ENCODE measurements around the gene TNFSF15. TPM values are rescaled to one million over a fixed set of nuclear protein-coding genes. Genes with fewer than 3 reads are reported as not detected.

Gene TNFSF15
- total and polyA plus RNA-seq, 2 experiments from 2014 or later, result 0.06 to 0.07 TPM

DNA sequence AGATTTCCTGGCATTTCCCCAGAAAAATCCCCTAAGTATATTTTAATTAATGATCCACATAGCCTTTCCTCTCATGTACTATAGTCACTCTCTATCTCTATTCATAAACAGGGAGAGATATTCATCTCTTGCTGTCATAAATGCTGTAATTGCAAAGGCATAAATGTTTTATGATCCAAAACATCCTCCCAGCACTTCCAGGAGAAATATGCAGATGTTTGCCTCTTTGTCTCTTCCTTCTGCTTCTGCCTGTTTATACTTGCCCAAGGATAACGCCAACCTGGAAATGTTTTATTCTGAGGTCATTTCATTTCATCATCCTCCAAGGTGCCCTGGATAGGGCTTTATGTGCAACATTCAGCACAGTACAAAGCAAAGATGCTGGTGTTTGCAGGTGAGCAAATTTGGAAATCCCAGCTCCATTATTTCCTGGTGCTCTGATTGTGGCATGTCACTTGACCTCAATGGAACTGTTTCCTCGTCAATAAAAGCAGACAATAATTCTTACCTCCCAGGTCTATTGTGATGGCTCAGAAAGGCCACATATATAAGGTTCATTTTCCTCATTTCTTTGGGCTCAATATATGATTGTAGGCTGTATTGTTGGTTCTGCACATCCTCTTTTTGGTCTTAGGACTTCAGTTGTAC is 6.9 kb downstream of the TNFSF15 start:
- Histone ChIP-seq H3K4me3 (no peak overlapping the region), H3K36me3 (ENCODE audit: insufficient read depth) (no peaks in the 10 kb centered on the region), H3K4me1 (ENCODE audit: insufficient read depth) (peaks cover 10% of the 10 kb centered on the region), H3F3A (replicated peaks; ENCODE audit: low read depth) (no peaks in the 10 kb centered on the region), H3K27me3 (ENCODE audit: insufficient read depth) (no peaks in the 10 kb centered on the region), H4K20me1 (replicated peaks; ENCODE audit: insufficient read depth) (no peaks in the 10 kb centered on the region), H3K79me2 (replicated peaks; ENCODE audit: insufficient read depth) (no peaks in the 10 kb centered on the region), H3K4me2 (no peak overlapping the region), H3K27ac (ENCODE audit: low read depth) (no peak overlapping the region), H2AFZ (no peak overlapping the region; the same call in 1 of the 2 replicates), H3K9me2 (ENCODE audit: insufficient read depth) (peaks cover 5% of the 10 kb centered on the region; the same call in 1 of the 2 replicates)
- TF ChIP-seq ZNF331 (CRISPR knock-in tag; IDR thresholded peaks at IDR 0.05; ENCODE audit: low read depth) (no peak), EZH2phosphoT487 (IDR thresholded peaks at IDR 0.05; ENCODE audit: unreplicated experiment) (no peak), REST (IDR thresholded peaks at IDR 0.05; ENCODE audit: unreplicated experiment) (no peak), POLR2AphosphoS5 (IDR thresholded peaks at IDR 0.05; ENCODE audit: low read depth) (no peak), ZNF462 (CRISPR knock-in tag; IDR thresholded peaks at IDR 0.05) (no peak), JUNB (IDR thresholded peaks at IDR 0.05; ENCODE audit: unreplicated experiment) (no peak), ZNF114 (CRISPR knock-in tag; IDR thresholded peaks at IDR 0.05) (no peak), CTCF (conservative IDR thresholded peaks at IDR 0.05; ENCODE audit: low read depth in 2 of 2) (no peak), CREB1 (CRISPR knock-in tag; IDR thresholded peaks at IDR 0.05; ENCODE audit: low read depth) (no peak), EZH2 (IDR thresholded peaks at IDR 0.05; ENCODE audit: low read depth, unreplicated experiment) (no peak), STAT1 (IDR thresholded peaks at IDR 0.05; ENCODE audit: unreplicated experiment) (no peak), NANOG (IDR thresholded peaks at IDR 0.05; ENCODE audit: borderline replicate concordance) (no peak)
- TF ChIP-seq, protein P1, sequence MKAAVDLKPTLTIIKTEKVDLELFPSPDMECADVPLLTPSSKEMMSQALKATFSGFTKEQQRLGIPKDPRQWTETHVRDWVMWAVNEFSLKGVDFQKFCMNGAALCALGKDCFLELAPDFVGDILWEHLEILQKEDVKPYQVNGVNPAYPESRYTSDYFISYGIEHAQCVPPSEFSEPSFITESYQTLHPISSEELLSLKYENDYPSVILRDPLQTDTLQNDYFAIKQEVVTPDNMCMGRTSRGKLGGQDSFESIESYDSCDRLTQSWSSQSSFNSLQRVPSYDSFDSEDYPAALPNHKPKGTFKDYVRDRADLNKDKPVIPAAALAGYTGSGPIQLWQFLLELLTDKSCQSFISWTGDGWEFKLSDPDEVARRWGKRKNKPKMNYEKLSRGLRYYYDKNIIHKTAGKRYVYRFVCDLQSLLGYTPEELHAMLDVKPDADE (IDR thresholded peaks at IDR 0.05), result no peak
- ATAC-seq (no peak), DNase-seq (ENCODE audit: low spot score) (no peak)
- no peak overlapping the region for H3K27ac Mint-ChIP-seq
- H3K4me1 Mint-ChIP-seq, result peaks cover 14% of the 10 kb centered on the region
- H3K9me3 Mint-ChIP-seq, result no peaks in the 10 kb centered on the region
- peaks cover 4% of the 10 kb centered on the region for H3K27me3 Mint-ChIP-seq (ENCODE audit: insufficient read depth, low read depth, poor library complexity)
- no peaks in the 10 kb centered on the region for H3K36me3 Mint-ChIP-seq (ENCODE audit: low read depth)
- H3K4me3 Mint-ChIP-seq, result no peak overlapping the region

Data from GM23338 (cell line).